ENCODE results near the gene PPP1R13L.
A peak's percentile ranks its signal among the peaks of the same experiment; 100 is the strongest.
"Not testable (repeated sequence)": the region's sequence is repeated elsewhere in the genome, so short reads cannot be mapped to it uniquely, and the experiment has no call there.

Gene PPP1R13L

GRCh38 chr19:45344621-45345505 lies 60.0 kb downstream of the PPP1R13L start:
- DNase-seq: no peak

- no peak for DNase-seq
Observed at GRCh38 chr19:45342911-45343310, 62.0 kb downstream of the PPP1R13L start.

- no peak for DNase-seq
Observed at GRCh38 chr19:45340899-45341453, 63.9 kb downstream of the PPP1R13L start.

- peak; percentile 10 for DNase-seq
Observed at GRCh38 chr19:45340232-45340898, 64.5 kb downstream of the PPP1R13L start, which contains the start of gene KLC3. Gene KLC3, plus strand, starts transcription at chr19:45340750. Its CDS starts 4,792 bp downstream, at chr19:45345542.

GRCh38 chr19:45339629-45340028 lies 65.2 kb downstream of the PPP1R13L start:
- no peak for DNase-seq

GRCh38 chr19:45336696-45337251 lies 68.1 kb downstream of the PPP1R13L start:
- no peak for DNase-seq

GRCh38 chr19:45334881-45335280 lies 70.0 kb downstream of the PPP1R13L start:
- DNase-seq: not testable (repeated sequence)

- DNase-seq: no peak
Observed at GRCh38 chr19:45333609-45334303, 71.1 kb downstream of the PPP1R13L start.

- no peak for DNase-seq
Observed at GRCh38 chr19:45331411-45331810, 73.5 kb downstream of the PPP1R13L start.
